A673 (cell line): ENCODE results near the gene COMMD8. TPM values are rescaled to one million over a fixed set of nuclear protein-coding genes. Genes with fewer than 3 reads are reported as not detected.

ENCODE experiments used
- BruUV-seq: library from RNA; stranded (reverse); fragments of 400-500 nt; replicated peaks from 2 replicates; lab custom pipeline; 2021; lab: Mats Ljungman, UMichigan
- CTCF ChIA-PET: fragments of 300-600 bp; sonication (Branson Sonifier 250); formaldehyde crosslinking; loops from one replicate; lab custom pipeline; 2022; ENCODE audit warnings: antibody characterized with exemption; lab: Charles Lee
- POLR2A ChIA-PET: fragments of 300-600 bp; sonication (Branson Sonifier 250); formaldehyde crosslinking; loops from one replicate; lab custom pipeline; 2022; ENCODE audit warnings: antibody characterized with exemption; ENCODE audit not compliant: low non-redundant PET; lab: Charles Lee
- DNase-seq: peaks from one replicate; pipeline ENCODE4 v3.0.0-alpha.2; 2015; ENCODE audit warnings: low spot score
- H3K27ac ChIP-seq: fragments of 200-600 bp; sonication (generic); 2 replicates; pipeline ENCODE4 v1.5.1; 2016; ENCODE audit warnings: mixed run types, low read depth, mild to moderate bottlenecking, mixed read lengths, antibody characterized with exemption, low read length; ENCODE audit not compliant: poor library complexity, severe bottlenecking
- H3K27me3 ChIP-seq: fragments of 200-600 bp; sonication (generic); replicated peaks from 2 replicates; pipeline ENCODE4 v1.6.1; 2017; ENCODE audit warnings: mixed run types, low read depth, mild to moderate bottlenecking, mixed read lengths, antibody characterized with exemption, low read length; ENCODE audit not compliant: insufficient read depth, poor library complexity
- H3K36me3 ChIP-seq: fragments of 200-600 bp; sonication (generic); 2 replicates; pipeline ENCODE4 v1.6.1; 2016; ENCODE audit warnings: mixed run types, mild to moderate bottlenecking, mixed read lengths, antibody characterized with exemption, low read length; ENCODE audit not compliant: insufficient read depth, poor library complexity, severe bottlenecking
- H3K4me1 ChIP-seq: fragments of 200-600 bp; sonication (generic); 2 replicates; pipeline ENCODE4 v1.6.1; 2017; ENCODE audit warnings: mixed run types, mild to moderate bottlenecking, mixed read lengths, antibody characterized with exemption, low read length; ENCODE audit not compliant: insufficient read depth, poor library complexity, severe bottlenecking
- H3K4me3 ChIP-seq: fragments of 200-600 bp; sonication (generic); 2 replicates; pipeline ENCODE4 v1.5.1; 2016; ENCODE audit warnings: low read depth, mixed run types, mild to moderate bottlenecking, mixed read lengths, low read length; ENCODE audit not compliant: poor library complexity, severe bottlenecking
- H3K9me3 ChIP-seq: fragments of 200-600 bp; sonication (generic); 2 replicates; pipeline ENCODE4 v1.6.1; 2016; ENCODE audit warnings: mixed run types, low read depth, mild to moderate bottlenecking, mixed read lengths, antibody characterized with exemption, low read length; ENCODE audit not compliant: poor library complexity, severe bottlenecking
- EZH2 ChIP-seq: fragments of 200-600 bp; sonication (generic); IDR thresholded peaks from 2 replicates; pipeline ENCODE4 v1.6.1; 2017; ENCODE audit warnings: borderline replicate concordance, low read depth, mild to moderate bottlenecking, mixed read lengths, antibody characterized with exemption, low read length; ENCODE audit not compliant: poor library complexity, severe bottlenecking
- intact Hi-C: fragments of 100-400 bp; cut with micrococcal nuclease; formaldehyde crosslinking; loops from one replicate; pipeline ENCODE4 v1.10.0; 2022; ENCODE audit not compliant: unreplicated experiment
- total RNA-seq: library from RNA; stranded (reverse); gene quantifications from 2 replicates; pipeline ENCODE4 v1.2.3, GENCODE V29; 2021
- TF ChIP-seq, protein P1 (sequence below): fragments of 300-800, 200-600 bp; sonication (generic); conservative IDR thresholded peaks from 2 replicates; pipeline ENCODE4 v1.5.1; 2017; ENCODE audit warnings: low read depth, mild to moderate bottlenecking, antibody characterized with exemption, low read length, moderate library complexity, mixed read lengths

The COMMD8 gene
- total RNA-seq, 1 experiment from 2014 or later = 26.4 TPM

DNA sequence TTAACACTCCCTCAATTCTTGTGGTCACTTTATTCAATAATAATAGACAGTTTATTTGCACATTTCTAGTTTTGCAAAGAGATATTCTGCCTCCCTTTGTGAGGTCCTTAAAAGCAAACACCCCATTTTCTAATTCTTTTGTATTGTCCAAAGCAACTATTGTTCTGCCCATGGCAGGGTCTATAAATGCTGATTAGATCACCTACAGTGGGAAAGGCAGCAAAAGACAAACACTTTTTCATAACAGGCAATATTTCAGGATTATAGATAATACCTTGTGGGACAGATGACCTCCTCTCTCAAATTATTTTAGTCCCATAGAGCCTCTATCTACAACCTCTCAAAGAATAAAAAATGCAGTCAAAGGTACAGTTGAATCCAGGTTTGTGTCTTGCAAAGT lies 28.6 kb downstream of the COMMD8 start:
- Histone ChIP-seq H3K36me3 (no peaks in the 10 kb centered on the region), H3K4me3 (no peak overlapping the region), H3K4me1 (no peaks in the 10 kb centered on the region), H3K27ac (no peak overlapping the region), H3K27me3 (no peaks in the 10 kb centered on the region), H3K9me3 (no peaks in the 10 kb centered on the region)
- BruUV-seq = no TSS peak
- DNase-seq = no peak
- ChIA-PET CTCF (no interaction called here), POLR2A (no interaction called here)
- TF ChIP-seq EZH2 = no peak
- TF ChIP-seq, protein P1, sequence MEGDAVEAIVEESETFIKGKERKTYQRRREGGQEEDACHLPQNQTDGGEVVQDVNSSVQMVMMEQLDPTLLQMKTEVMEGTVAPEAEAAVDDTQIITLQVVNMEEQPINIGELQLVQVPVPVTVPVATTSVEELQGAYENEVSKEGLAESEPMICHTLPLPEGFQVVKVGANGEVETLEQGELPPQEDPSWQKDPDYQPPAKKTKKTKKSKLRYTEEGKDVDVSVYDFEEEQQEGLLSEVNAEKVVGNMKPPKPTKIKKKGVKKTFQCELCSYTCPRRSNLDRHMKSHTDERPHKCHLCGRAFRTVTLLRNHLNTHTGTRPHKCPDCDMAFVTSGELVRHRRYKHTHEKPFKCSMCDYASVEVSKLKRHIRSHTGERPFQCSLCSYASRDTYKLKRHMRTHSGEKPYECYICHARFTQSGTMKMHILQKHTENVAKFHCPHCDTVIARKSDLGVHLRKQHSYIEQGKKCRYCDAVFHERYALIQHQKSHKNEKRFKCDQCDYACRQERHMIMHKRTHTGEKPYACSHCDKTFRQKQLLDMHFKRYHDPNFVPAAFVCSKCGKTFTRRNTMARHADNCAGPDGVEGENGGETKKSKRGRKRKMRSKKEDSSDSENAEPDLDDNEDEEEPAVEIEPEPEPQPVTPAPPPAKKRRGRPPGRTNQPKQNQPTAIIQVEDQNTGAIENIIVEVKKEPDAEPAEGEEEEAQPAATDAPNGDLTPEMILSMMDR = no peak
- intact Hi-C loops = no loop called here

DNA sequence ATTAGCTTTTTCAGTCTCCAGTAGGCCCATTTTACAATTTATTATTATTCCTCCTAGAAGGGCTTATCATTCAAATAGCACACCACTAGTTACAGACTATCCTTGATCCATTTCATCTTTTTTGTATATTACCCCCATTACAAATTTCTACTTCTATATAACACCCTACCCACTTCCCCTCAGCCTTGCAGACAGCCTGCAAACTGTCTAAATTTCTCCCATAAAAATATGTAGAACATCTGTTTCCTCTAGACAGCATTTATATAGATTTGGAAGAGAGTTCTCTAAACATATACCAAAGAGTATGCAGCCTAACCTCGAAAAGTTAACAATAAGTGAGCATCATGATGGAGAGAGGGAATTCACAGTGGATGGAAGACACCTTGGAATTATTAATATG lies 30.8 kb downstream of the COMMD8 start:
- no peak for TF ChIP-seq EZH2
- TF ChIP-seq, protein P1 = no peak
- H3K4me3 ChIP-seq = no peak overlapping the region
- intact Hi-C loops = no loop called here
- H3K9me3 ChIP-seq = no peaks in the 10 kb centered on the region
- H3K27me3 ChIP-seq = no peaks in the 10 kb centered on the region
- H3K36me3 ChIP-seq = no peaks in the 10 kb centered on the region
- no peak for DNase-seq
- no peak overlapping the region for H3K27ac ChIP-seq
- no peaks in the 10 kb centered on the region for H3K4me1 ChIP-seq
- POLR2A ChIA-PET = no interaction called here
- CTCF ChIA-PET = no interaction called here
- BruUV-seq = no TSS peak

DNA sequence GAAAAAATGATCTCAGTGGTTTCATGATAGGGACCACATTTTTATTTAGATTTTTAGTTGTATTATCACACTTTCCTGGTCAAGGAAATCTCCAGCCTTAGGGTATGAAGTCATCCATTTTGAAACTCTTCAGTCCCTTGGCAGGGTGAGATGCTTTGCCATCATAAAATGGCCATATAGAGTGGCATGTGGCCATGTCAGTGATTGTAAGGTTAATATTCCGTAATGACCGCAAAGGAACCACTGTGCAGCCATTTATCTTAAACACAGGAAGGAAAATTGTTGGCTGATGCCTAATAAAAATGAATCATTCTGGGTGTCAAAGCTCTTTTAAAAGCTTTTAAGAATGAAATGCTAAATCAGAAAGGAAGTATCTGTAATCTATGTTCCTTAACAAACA lies 35.6 kb downstream of the COMMD8 start:
- no peak for TF ChIP-seq EZH2
- TF ChIP-seq, protein P1 = no peak
- H3K27ac ChIP-seq = no peak overlapping the region
- H3K4me1 ChIP-seq = no peaks in the 10 kb centered on the region
- H3K4me3 ChIP-seq = no peak overlapping the region
- no peaks in the 10 kb centered on the region for H3K9me3 ChIP-seq
- H3K36me3 ChIP-seq = no peaks in the 10 kb centered on the region
- H3K27me3 ChIP-seq = no peaks in the 10 kb centered on the region
- no peak for DNase-seq
- ChIA-PET POLR2A (no interaction called here), CTCF (no interaction called here)
- intact Hi-C loops = no loop called here
- no TSS peak for BruUV-seq
